Stimulated activated CD4-positive, alpha-beta T cell treated with anti-CD3 and anti-CD28 coated beads, Interleukin-12 subunit alpha, Interleukin-12 subunit beta, amount 100 ng/mL, for 4 hours (primary cell): ENCODE data around the gene SLC12A3.
"Not testable (repeated sequence)": the region's sequence is repeated elsewhere in the genome, so short reads cannot be mapped to it uniquely, and the experiment has no call there.

Experiments used
- DNase-seq: peaks from one replicate; pipeline ENCODE4 v3.0.0-alpha.2; 2020

Gene SLC12A3

DNA sequence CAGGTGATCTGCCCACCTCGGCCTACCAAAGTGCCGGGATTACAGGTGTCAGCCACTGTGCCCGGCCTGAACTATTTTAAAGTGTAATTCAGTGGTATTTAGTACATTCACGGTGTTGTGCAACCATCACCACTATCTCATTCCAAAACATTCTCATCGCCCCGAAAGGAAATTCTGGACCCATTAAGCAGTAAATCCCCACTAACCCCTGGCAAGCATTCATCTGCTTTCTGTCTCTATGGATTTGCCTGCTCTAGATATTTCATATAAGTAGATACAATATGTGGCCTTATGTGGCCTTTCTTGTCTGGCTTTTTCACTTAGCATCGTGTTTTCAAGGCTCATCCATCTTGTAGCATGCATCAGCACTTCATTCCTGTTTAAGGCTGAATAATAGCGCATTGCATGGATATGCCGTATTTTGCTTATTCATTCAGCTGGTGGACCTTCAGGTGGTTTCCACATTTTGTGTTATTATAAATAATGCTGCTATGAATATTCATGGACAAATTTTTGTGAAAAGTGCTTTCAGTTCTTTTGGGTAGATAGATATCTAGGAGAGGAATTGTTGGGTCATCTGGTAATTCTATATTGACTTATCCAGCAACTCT is 58.6 kb downstream of the SLC12A3 start:
- DNase-seq: no peak

- no peak for DNase-seq
Measured at GRCh38 chr16:56927471-56927870, 62.5 kb downstream of the SLC12A3 start.

DNA sequence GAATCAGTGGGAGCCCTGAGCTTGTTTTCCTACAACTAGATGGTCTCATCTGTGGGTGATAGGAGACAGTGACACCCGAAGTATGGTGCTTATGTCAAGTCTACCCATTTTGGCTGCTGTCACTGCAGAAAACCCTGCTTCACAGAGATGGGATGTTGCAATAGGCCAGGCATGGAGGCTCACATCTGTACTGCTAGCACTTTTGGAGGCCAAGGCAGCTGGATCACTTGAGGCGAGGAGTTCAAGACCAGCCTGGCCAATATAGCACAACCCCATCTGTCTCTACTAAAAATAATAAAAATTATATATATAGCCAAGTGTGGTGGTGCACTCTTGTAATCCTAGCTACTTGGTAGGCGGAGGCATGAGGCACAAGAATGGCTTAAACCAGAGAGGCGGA is 64.6 kb downstream of the SLC12A3 start:
- DNase-seq: no peak

DNA sequence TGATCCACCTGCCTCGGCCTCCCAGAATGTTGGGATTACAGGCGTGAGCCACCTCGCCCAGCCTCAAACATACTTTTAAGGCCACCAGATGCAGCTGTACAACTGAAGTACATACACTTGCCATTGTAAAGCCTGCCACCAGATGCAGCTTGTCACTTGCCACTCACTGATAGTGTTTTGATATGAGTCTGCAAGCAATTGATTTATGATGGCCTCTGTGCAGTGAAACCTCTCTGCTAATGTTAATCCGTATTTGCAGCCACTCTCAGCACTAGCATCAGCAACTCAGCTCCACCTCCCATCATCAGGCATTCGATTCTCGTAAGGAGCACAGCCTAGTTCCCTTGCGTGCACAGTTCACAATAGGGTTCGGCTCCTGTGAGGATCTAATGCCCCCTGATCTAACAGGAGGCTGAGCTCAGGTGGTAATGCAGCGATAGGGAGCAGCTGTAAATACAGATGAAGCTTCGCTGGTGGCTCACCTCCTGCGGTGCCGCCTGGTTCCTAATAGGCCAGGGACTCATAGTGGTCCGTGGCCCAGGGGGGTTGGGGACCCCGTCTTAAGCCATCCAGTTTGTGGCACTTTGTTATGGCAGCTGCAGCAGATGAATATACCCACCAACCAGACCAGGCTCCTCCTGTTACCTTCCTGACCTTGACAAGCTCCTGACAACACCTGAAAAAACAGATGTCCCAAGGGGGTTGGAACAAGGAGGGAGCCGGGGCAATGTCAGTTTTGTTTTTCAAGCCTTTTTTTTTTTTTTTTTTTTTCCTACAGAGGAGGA is 65.7 kb downstream of the SLC12A3 start:
- no peak for DNase-seq

DNA sequence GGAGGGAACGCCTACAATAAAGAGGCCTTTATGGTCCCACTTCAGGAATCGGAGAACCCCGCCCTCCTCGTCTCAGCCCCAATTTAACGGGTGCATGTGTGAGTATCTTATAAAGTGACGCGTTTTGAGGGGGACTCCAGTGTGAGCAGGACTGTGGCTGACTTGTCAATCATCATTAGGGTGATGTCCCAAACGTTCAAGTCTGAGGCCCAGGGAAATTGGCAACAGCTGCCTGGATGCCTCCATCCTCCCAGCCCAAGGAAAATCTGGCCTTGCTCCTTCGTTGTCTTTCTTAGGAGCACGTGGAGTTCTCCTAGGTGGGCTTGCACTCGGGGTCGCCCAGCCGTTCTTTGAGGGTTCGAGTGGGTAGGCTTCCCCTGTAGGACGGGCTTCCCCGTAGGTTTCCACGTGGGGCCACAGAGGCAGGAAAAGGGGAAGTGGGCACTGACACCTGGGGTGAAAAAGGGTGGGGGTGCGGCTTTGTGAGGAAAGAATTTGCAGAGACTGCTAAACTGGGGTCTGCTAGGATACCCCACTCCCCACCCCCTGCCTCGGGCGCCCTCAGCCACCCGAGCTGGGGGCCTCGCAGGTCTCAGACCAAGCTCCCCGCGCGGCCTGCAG is 66.4 kb downstream of the SLC12A3 start:
- no peak for DNase-seq

DNA sequence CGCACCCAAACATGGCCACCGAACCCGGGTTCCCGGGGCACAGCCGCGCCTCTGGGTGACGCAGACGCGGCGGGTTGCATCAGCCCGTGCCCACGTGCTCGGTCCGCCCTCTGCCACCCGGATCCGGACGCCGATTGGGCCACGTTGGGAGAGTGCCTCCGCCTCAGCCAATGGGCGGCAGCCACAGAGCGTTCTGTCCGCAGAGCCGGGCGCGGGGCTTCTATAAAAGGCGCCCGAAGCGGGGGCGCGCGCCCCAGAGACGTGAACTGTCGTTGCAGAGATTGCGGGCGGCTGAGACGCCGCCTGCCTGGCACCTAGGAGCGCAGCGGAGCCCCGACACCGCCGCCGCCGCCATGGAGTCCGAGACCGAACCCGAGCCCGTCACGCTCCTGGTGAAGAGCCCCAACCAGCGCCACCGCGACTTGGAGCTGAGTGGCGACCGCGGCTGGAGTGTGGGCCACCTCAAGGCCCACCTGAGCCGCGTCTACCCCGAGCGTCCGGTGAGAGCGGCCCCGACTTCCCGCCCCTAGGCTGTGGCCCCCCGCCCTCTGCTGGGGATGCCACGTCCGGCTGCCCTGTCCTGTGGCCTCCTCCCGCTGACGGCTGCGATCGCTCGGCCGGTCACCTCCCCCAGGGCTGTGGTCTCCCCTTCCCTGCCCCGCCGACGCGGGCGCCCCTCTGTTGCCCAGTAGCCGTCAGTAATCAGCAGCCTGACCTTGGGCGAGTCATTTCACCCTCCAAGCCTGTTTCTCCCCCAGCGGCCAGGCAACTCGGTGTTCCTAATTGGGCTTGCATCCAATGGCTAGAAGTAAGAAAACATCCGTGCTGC is 67.1 kb downstream of the SLC12A3 start, which contains the start of gene HERPUD1:
TSS of gene HERPUD1 (plus strand) at position 251 of the 829 bp plus-strand sequence. CDS start at position 354, 103 bp downstream.
- peak; percentile 98 for DNase-seq

DNA sequence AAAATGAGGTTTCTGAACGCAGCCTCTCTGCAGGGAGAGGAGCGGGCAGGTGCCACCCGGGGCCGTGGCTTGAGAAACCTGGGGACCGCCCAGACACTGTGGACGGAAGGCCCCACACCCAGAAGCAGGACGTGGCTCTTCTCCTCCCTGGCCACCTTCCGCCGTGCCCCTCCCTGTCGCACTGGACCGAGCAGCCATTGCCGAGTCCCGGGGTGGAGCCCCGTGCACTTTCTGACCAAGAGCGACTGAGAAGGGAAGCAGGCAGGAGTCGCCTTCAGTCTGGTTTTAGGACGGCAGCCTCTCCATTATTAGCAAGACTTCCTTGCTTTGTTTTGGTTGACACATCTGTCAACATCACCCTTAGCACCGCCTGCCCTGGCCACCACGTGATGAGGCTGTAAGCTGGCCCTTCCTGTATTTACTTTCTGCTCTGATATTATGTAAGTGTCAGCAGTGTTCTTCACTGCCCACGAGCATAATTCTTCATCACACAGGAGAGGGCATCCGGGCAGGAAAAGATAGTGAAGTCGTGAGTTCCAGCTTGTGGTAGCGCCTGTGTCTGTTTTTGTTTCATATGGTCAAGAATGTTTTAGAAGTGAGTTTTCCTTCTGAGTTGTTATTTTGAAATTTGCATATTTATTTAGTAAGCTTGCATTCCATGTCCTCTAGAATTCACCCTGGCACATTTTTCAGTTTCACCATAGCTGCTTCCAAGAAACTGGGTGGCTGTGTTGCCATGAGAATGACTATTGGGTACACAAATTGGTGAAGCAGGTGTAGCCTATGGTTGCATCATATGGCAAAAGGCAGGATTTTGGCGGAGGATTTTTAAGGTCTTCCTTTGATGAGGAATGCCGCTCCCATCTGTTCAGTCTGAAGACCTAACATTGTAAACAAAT is 68.0 kb downstream of the SLC12A3 start:
- DNase-seq: peak; percentile 18

- no peak for DNase-seq
Measured at GRCh38 chr16:56933828-56934598, 69.0 kb downstream of the SLC12A3 start.

DNA sequence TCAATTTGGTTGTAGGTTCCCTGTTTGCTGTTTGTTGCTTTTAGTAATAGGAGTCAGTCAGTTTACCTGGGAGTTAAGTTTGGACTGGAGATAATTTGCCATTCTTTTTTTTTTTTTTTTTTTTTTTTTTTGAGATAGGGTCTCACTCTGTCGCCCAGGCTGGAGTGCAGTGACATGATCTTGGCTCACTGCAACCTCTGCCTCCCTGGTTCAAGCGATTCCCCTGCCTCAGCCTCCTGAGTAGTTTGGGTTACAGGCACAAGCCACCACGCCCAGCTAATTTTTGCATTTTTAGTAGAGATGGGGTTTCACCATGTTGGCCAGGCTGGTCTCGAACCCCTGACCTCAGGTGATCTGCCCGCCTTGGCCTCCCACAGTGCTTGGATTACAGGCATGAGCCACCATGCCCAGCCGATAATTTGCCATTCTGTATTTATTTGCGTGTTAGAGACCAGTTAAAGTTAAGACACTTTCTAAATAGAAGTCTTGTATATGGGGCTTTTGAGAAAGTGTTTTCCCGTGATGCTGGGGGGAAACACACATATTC is 69.7 kb downstream of the SLC12A3 start:
- not testable (repeated sequence) for DNase-seq

DNA sequence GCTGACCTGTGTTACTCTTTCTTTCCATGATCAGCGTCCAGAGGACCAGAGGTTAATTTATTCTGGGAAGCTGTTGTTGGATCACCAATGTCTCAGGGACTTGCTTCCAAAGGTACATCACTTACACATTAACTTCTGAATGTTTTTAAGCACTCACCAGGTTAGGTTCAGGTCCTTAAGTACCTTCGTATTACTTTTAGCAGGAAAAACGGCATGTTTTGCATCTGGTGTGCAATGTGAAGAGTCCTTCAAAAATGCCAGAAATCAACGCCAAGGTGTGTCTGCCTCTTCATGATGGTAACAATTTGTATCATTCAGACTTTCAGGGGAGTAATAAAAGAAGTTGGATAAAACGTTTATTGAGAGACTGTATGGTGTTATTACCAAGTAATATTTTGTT is 70.2 kb downstream of the SLC12A3 start:
- DNase-seq: no peak

DNA sequence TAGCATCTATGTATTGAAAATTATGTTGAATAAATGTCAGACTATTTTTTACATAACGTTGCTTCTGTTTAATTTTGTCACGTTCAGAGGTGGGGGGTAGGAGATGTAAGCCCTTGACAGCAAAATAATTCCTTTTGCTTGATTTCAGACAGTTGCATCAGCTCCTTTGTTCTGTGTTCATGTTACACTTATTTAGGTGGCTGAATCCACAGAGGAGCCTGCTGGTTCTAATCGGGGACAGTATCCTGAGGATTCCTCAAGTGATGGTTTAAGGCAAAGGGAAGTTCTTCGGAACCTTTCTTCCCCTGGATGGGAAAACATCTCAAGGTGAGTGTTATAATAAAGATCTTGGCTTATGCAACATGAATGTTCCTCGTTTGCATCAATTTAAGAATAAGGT is 71.5 kb downstream of the SLC12A3 start:
- DNase-seq: no peak

DNA sequence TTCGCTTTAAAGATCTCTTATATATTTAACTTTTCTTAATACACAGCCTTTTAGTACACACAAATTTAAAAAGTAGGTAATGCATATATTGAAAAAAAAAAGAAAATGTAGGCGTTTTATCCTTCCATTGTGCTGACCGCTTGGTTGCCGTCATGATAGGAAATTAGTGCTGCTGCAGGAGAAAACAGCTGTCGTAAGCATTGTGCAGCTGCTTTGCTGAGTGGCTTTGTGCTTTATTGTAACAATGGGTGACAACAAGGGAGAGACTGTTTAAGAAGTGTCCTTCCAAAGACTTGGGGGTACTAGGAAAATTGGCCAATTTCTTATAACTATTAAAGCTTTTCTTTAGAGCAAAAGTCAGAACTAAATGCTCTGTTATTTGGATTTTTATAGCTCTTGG is 71.9 kb downstream of the SLC12A3 start:
- no peak for DNase-seq

GRCh38 chr16:56938664-56939513 is 73.9 kb downstream of the SLC12A3 start:
- DNase-seq: no peak

DNA sequence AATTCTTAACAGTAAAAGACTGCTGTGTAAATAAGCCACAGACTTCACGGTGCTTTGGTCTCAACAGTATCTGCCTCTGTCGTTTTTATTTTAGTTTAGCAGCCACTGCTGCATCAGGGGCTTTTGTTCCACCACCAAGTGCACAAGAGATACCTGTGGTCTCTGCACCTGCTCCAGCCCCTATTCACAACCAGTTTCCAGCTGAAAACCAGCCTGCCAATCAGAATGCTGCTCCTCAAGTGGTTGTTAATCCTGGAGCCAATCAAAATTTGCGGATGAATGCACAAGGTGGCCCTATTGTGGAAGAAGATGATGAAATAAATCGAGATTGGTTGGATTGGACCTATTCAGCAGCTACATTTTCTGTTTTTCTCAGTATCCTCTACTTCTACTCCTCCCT is 74.8 kb downstream of the SLC12A3 start:
- DNase-seq: no peak

DNA sequence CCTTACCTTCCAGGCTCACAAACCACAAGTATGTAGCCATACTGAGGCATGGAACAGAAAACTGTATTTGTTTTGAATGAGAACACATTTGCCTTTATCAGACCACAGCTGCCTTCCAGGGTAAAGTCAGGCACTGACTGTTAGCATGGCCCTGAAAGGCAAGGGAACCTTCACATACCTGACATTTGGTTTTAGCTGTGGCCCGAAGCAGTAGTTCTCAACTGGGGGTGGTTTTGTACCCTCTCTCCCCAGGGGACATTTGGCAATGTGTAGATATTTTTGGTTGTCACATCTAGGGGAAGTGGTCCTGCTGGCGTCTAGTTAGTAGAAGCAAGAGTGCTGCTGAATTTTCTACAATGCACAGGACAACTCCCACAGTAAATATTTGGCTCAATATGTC is 76.1 kb downstream of the SLC12A3 start:
- DNase-seq: no peak

DNA sequence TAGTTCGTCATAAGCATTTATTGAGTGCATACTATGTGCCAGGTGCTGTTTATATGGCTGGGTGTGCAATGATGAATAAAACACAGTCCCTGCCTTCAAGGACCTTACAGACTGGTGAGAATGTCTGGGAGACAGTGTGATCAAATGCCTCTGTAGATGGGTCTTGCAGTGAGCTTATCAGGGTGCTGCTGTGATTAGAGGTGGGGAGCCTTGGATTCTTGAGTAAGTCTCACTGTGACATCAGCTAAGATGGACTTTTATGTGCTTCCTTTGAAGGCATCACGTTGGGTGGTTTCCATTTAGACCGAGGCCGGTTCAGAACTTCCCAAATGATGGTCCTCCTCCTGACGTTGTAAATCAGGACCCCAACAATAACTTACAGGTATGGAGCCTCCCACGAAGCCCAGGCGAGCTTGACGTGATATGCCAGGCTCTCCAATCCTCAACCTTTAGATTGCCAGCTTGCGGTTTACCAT is 76.9 kb downstream of the SLC12A3 start:
- no peak for DNase-seq

DNA sequence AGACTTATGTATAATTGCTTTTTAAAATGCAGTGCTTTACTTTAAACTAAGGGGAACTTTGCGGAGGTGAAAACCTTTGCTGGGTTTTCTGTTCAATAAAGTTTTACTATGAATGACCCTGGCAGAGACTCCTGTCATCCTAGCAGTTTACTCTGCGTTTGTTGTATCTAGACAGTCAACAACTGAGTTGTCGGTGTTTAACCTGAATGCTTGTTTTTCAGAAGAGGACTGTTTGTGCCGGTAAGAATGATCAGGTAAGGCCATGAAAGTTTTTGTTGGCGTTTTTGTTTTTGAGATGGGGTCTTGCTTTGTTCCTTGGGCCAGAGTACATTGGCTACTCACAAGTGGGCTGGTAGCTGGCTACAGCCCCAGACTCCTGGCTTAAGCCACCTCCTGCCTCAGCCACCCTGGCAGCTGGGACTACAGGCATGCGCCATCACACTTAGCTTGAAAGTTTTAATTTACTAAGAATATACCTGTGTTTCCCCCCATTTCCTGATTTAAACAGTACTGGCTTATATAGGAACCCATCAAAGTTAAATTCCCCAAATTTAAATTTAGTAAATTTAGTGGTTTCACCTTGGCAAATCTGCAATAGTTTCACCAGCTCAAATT is 78.9 kb downstream of the SLC12A3 start:
- no peak for DNase-seq

GRCh38 chr16:56944954-56945839 is 80.2 kb downstream of the SLC12A3 start:
- DNase-seq: no peak
